GM18502 (cell line): ENCODE measurements around the gene IFNL4.
"Not testable (repeated sequence)": the region's sequence is repeated elsewhere in the genome, so short reads cannot be mapped to it uniquely, and the experiment has no call there.

Source experiments
- ATAC-seq: cut with Tn5 transposase; IDR thresholded peaks from one replicate; pipeline ENCODE4 v1.9.1; 2021; ENCODE audit warnings: mild to moderate bottlenecking; ENCODE audit not compliant: unreplicated experiment, poor library complexity

Gene IFNL4

DNA sequence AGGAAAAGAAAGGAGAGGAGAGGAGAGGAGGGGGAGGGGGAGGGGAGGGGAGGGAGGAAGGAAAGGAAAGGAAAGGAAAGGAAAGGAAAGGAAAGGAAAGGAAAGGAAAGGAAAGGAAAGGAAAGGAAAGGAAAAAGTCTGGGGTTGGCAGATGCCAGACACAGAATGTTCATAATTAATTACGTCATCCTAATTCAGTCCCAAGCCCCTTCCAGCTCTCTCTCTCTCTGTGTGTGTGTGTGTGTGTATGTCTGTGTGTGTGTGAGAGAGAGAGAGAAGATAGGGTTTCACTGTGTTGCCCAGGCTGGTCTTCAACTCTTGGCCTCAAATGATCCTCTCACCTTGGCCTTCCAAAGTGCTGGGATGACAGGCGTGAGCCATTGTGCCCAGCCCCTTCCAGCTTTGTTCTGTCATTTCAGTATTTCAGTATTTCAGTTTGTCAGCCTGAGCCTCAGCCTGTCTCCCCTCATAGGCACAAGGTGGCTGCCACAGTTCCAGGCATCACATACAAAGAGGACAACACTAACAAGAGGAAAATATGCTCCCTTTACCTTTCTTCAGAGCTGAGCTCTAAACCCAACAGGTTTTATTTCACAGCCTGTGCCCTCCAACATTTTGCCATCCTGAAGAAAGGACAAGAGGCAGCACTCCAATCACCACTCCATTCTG is 18.4 kb downstream of the IFNL4 start:
- no peak for ATAC-seq

DNA sequence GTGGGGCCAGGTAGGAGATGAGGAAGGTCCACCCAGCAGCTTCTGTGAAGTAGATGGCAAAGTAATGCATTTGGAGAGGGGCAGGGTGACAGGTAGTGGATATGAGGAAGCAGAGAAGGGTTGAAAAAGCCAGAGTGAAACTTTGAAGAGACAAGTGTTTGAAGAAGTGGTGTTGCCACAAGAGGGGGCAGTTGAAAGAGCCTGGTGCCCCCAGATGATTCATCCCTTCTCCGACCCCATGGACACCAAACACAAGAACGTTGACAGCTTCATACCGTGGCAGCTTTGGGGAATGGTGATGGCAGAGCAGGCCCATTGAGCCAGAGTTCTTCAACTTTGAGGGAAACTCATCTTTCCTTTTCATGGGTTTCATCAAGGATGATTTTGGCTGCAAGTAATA is 23.7 kb downstream of the IFNL4 start:
- no peak for ATAC-seq

DNA sequence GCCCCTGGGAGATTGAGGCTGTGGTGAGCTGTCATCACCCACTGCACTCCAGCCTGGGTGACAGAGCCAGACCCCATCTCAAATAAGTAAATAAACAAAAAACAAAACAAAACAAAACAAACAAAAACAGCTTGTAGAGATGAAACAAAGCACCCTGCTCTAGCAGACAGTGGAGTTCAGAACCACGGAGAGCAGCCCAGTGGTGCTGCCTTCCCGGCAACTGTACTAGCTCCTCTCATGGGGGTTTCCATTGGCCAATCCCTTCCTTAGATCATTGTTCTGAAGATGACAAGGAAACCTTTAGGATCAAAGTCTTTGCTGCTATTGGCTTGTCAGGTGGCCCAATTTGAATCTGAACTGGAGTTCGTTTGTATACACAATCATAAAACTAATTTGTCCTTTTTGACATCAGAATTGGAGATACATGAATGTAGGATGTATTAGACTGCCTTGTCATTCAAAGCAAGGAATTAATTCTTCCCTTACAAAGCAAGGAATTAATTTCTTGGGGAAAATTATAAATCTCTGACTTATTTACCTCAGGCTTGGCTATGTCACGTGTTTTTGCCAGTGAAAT is 24.9 kb downstream of the IFNL4 start:
- no peak for ATAC-seq

GRCh38 chr19:39219108-39219507 is 29.5 kb downstream of the IFNL4 start:
- not testable (repeated sequence) for ATAC-seq

DNA sequence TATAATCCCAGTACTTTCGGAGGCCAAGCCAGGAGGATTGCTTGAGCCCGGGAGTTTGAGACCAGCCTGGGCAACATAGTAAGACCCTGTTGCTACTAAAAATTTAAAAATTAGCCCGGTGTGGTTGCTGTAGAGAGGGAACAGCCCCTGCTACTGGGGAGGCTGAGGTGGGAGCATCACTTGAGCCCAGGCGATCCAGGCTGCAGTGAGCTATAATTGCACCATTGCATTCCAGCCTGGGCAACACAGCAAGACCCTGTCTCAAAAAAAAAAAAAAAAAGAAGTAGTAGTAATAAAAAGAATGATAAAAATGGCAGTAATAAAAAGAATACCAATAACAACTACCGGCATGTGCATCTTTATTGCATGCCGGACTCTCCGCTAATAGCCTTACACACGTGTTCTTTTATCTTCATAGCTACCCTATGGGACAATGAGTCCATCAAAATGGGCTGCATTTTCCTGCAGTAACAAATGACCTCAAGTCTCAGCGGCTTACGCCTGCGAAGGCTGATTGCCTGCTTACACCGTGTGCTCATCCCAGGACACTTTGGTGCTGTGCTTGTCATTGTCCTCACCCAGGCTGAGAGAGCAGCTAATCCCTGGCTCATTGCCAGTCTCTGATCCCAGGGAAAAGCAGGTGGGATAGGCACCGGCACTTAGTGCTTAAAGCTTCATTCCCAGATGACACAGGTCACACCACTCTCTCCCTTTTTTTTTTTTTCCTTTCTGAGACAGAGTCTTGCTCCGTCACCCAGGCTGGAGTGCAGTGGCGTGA is 30.2 kb downstream of the IFNL4 start:
- no peak for ATAC-seq

- ATAC-seq = no peak
Observed at GRCh38 chr19:39217094-39217493, 31.6 kb downstream of the IFNL4 start.

DNA sequence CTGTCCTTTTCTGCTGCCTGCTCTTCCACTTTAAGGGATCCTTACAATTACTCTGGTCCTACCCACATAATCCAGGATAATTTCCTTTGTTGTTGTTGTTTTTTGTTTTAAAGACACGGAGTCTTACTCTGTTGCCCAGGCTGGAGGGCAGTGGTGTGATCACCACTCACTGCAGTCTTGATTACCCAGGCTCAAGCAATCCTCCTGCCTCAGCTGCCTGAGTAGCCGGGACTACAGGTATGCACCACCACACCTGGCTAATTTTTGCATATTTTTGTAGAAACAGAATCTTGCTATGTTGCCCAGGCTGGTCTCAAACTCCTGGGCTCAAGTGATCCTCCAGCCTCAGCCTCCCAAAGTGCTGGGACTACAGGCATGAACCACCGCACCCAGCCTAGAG is 33.3 kb downstream of the IFNL4 start:
- ATAC-seq = not testable (repeated sequence)

GRCh38 chr19:39212375-39212742 is 36.3 kb downstream of the IFNL4 start:
- ATAC-seq = no peak

- ATAC-seq = no peak
Observed at GRCh38 chr19:39211731-39212374, 36.8 kb downstream of the IFNL4 start.

DNA sequence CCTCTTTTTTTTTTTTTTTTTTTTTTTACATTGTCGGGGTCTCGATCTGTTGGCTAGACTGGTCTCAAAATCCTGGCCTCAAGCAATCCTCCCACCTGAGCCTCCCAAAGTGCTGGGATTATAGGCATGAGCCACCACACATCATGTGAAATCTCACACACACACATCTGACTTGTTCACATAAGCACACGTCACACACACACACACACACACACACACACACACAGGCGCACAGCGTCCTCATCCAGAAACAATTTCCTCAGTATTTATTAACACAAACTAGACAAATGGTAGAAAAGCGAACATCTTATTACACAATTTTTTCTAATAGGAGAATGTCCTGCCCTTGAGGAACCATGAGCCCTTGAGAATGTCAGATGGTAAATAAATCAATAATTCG is 39.5 kb downstream of the IFNL4 start:
- ATAC-seq = no peak

DNA sequence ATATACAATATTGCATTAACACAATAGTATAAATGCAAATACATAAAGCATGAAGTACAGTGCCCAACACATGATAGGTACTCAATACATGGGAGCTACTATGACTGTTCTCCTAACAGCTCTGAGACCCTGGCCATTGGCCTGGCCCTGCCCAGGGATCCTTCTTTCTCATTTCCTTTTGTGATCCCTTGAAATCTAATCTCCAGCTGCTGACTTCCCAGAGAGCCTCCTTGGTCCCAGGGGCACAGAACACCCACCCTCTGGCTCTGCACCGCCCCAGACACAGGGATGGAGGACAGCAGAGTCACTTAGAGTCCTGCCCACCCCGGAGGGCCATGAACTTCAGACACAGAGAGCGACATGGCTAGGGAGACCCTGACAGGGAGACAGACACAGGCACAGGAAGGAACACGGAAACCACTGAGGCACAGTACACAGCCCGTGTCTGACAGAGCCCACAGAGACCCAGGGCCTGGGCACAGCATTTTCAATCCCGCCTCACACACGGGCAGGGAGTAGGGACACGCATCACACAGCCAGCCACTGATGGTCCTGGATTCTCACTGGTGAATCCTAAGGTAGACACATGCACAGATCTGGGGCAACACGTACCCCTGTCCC is 40.4 kb downstream of the IFNL4 start:
- no peak for ATAC-seq

DNA sequence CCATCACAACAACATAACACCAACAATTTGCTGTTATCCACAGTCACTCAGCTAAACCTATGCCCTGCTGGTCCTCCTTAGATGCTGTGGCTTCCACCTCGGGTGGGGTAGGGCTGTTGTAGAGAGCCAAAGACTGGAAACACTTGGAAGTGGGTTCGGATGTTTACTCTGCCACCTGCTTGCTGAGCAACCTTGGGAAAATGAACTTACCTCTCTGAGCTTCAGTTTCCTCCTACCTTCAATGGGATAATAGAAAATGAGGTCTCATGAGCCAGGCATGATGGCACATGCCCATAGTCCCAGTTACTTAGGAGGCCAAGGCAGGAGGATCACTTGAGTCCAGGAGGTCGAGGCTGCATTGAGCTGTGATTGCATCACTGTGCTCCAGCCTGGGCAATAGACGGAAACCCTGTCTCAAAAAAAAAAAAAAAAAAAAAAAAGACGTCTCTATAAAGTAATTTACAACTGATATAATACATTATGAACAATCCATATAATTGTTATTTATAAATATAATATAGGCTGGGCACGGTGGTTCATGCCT is 41.3 kb downstream of the IFNL4 start:
- ATAC-seq = no peak

DNA sequence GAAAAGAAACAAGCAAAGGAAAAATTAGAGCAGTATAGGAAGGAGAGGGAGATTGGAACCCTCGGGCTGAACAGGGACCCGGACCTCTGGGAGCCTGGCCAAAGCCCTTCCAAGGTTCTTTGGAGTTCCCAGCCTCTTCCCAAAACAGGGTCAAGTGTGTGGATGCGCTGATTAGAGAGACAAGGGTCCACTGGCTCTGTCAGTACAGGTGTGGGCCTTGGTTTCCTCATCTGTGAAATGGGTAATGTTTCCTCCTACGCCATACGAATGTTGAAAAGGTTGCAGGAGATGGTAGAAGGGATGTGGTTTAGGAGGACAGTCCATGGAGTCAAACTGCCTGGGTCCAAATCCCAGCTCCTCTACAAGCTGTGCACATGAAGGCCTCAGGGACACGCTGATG is 42.5 kb downstream of the IFNL4 start:
- no peak for ATAC-seq

GRCh38 chr19:39205449-39205764 is 43.2 kb downstream of the IFNL4 start:
- ATAC-seq = no peak

DNA sequence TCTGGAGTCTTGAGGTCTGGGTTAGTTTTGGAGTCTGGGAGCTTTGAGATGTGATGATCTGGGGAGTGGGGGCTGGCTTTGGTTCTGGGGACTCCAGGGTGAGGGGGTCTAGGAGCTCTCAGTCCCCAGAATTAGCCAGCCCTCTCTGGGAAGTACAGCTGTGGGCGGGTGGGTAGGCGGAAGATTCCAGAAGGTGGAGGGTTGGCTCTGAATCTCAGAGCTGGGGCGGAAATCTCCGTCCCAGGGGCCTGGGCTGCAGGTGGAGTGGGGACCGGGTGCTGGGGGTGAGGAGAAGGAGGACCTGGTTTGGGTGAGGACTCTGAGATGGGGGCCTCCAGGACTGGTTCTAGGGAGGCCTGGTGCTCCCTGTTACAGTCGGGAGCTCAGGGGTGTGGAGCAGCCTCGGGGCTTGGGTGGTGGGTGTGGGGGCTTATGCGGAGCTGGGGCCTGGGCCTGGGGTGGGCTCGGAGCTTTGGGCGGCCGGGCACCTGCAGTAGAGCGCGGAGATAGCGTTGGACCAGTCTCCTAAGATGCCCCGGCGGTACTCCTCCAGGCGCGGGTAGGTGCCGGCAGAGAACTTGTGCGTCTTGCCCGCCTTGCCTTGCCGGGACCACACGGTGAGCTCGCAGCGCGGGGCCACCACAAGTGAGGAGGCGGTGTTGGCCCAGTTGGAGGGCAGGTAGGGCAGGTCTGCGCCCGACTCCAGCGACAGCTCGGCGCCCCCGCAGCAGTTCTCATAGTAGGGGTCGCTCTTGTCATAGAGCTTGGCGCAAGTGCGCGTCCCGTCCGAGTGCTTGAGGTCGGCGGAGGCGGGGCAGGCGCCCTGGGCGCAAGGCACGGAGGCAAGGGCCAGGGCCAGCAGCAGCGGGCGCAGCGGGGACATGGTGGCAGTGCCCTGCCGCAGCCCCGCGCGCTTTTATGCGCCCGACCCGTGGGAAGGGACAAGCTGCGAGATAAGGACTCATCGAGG is 45.0 kb downstream of the IFNL4 start, which contains the start of gene SYCN:
Gene SYCN, minus strand, starts transcription at position 892 of the 970 bp plus-strand sequence. Its CDS starts 9 bp downstream, at position 883.
- no peak for ATAC-seq

DNA sequence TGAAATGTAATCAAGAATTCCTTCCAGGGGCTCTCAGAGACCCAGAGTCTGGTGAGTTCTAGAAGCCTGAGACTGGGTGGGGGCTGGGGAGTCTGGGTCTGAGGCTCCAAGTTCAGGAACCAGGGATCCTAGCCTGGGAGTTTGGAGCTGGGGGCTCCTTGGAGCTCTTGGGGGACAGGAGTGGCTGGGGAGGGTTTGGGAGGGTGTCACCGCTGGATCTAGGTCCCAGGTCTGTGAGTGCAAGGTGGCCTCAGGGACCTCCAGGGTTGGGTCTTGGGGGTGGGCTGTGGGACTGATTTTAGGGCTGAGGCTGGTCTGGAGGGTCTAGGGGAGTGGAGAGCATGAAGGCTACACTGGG is 45.7 kb downstream of the IFNL4 start:
- ATAC-seq = no peak

DNA sequence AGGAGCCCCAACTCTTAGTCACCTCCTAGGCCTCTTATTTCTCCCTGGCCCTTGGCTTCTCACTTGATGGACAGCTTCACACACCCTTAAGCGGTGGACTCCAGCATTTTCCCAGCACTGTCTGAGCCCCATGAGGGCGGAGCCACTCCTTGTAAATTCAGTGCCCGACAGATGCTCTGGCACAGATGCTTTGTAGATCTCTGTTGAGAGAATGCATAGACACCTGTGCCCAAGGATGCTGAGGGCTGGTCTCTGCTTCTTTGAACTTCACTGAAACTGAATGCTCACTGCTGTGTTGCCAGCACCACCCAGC is 47.9 kb downstream of the IFNL4 start:
- no peak for ATAC-seq

GRCh38 chr19:39200066-39200802 is 48.4 kb downstream of the IFNL4 start:
- no peak for ATAC-seq

GRCh38 chr19:39199025-39199424 is 49.6 kb downstream of the IFNL4 start:
- ATAC-seq = no peak
